PC-9 (cell line): ENCODE measurements around the gene FBXW12.

Experiments
- CTCF ChIP-seq: fragments of 200-600 bp; sonication (generic); conservative IDR thresholded peaks from 2 replicates; pipeline ENCODE4 v1.6.1; 2017; ENCODE audit warnings: mixed run types, antibody characterized with exemption, mild to moderate bottlenecking, moderate library complexity
- EZH2 ChIP-seq: fragments of 200-600 bp; sonication (generic); IDR thresholded peaks from 2 replicates; pipeline ENCODE4 v1.8.0; 2017; ENCODE audit warnings: antibody characterized with exemption, low read depth

- TF ChIP-seq CTCF, result no peak
- TF ChIP-seq EZH2, result no peak
Observed at GRCh38 chr3:48371651-48372376, at the start of gene FBXW12.
